Neutrophil (primary cell): ENCODE results near the gene LRRTM4.

ENCODE experiments used
- H3K27ac ChIP-seq: fragments of 200-600 bp; sonication (generic); 2 replicates; pipeline ENCODE4 v1.5.1; 2016; ENCODE audit warnings: mild to moderate bottlenecking, moderate library complexity
- H3K27me3 ChIP-seq: fragments of 200-600 bp; sonication (generic); 2 replicates; pipeline ENCODE4 v1.6.0; 2016; ENCODE audit warnings: mild to moderate bottlenecking
- H3K36me3 ChIP-seq: fragments of 200-600 bp; sonication (generic); 2 replicates; pipeline ENCODE4 v1.5.1; 2017
- H3K4me1 ChIP-seq, 2 experiments: fragments of 200-600 bp in 1 of 2; sonication (generic) in 1 of 2; 1 replicate in 1 of 2; 2 replicates in 1 of 2; pipeline versions ENCODE4 v1.5.1 to v1.6.1; 2013 to 2016; ENCODE audit warnings: low read depth in 1 of 2, low read length in 1 of 2, mild to moderate bottlenecking in 1 of 2, moderate library complexity in 1 of 2; ENCODE audit not compliant: control insufficient read depth in 1 of 2, insufficient read depth in 1 of 2
- H3K4me3 ChIP-seq, 2 experiments: fragments of 200-600 bp in 1 of 2; sonication (generic) in 1 of 2; 1 replicate in 1 of 2; 2 replicates in 1 of 2; pipeline ENCODE4 v1.5.1; 2013 to 2016; ENCODE audit warnings: low read depth in 1 of 2, low read length in 1 of 2, mild to moderate bottlenecking in 1 of 2, moderate library complexity in 1 of 2
- H3K9me3 ChIP-seq: fragments of 200-600 bp; sonication (generic); 2 replicates; pipeline ENCODE4 v1.5.1; 2016
- TF ChIP-seq, protein P1 (sequence below): fragments of 200-600 bp; sonication (generic); IDR thresholded peaks from 2 replicates; pipeline ENCODE4 v1.5.1; 2016; ENCODE audit warnings: antibody characterized with exemption

The LRRTM4 gene

DNA sequence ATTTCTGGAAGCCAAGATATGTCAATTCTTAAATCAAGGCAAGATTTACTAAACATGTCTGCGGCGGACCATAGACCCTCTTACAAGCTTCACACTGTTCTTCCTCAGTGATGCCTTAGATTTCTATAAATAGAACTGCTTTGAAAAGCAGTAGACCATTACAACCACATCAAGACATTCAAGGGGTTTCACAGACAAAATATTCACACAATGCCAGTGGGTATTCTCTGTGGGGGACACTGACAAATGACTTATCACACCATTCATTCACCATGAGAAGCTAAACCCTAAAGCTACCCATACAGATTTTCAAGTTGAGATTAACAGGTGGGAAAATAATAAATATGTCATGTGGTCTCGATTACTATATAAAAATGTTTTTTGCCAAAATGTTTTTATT, 15.9 kb upstream of the LRRTM4 start:
- H3K27ac ChIP-seq, result no peak overlapping the region
- H3K27me3 ChIP-seq, result no peaks in the 10 kb centered on the region
- H3K4me3 ChIP-seq, result no peak overlapping the region
- no peaks in the 10 kb centered on the region for H3K4me1 ChIP-seq
- TF ChIP-seq, protein P1, sequence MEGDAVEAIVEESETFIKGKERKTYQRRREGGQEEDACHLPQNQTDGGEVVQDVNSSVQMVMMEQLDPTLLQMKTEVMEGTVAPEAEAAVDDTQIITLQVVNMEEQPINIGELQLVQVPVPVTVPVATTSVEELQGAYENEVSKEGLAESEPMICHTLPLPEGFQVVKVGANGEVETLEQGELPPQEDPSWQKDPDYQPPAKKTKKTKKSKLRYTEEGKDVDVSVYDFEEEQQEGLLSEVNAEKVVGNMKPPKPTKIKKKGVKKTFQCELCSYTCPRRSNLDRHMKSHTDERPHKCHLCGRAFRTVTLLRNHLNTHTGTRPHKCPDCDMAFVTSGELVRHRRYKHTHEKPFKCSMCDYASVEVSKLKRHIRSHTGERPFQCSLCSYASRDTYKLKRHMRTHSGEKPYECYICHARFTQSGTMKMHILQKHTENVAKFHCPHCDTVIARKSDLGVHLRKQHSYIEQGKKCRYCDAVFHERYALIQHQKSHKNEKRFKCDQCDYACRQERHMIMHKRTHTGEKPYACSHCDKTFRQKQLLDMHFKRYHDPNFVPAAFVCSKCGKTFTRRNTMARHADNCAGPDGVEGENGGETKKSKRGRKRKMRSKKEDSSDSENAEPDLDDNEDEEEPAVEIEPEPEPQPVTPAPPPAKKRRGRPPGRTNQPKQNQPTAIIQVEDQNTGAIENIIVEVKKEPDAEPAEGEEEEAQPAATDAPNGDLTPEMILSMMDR, result no peak
- no peaks in the 10 kb centered on the region for H3K9me3 ChIP-seq
- H3K36me3 ChIP-seq, result no peaks in the 10 kb centered on the region

DNA sequence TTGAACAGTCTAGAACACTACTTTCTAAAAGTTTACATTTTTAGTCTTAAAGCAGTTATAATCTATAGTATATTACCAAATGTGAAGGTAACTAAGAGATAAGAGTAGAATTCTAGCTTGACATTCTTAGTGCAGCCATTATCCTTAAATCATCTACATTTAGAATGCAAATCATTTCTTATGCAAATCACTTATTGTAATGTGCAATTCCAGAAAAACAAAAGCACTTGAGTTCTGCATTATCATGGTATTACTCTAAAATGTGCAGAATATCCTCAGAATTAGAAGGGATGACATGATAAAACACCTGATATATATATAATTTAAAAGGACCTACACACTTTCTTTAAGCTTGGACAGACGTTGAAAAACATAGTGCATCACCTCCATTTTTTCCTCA, 712 bp upstream of the LRRTM4 start:
- no peaks in the 10 kb centered on the region for H3K36me3 ChIP-seq
- TF ChIP-seq, protein P1, result no peak
- no peaks in the 10 kb centered on the region for H3K27me3 ChIP-seq
- H3K27ac ChIP-seq, result no peak overlapping the region
- H3K9me3 ChIP-seq, result no peaks in the 10 kb centered on the region
- H3K4me3 ChIP-seq, result no peak overlapping the region
- no peaks in the 10 kb centered on the region for H3K4me1 ChIP-seq

DNA sequence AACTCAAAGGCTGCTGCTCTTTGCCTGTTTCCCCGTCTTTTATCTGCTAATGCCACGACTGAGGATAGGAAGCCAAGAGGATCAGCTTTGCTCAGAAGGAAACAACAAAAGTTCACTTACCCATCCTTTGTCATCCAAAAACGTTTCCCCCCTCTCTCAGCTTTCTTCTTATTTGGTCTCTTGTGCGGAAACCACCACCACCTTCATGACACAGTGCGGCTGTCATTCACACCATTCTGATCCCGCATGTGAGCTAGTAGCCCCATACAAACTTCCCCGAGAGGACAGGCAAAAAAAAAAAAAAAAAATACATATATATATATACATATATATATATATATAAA, 656 bp downstream of the LRRTM4 start:
- Histone ChIP-seq H3K36me3 (no peaks in the 10 kb centered on the region), H3K27ac (no peak overlapping the region), H3K4me3 (no peak overlapping the region), H3K27me3 (no peaks in the 10 kb centered on the region), H3K4me1 (no peaks in the 10 kb centered on the region), H3K9me3 (no peaks in the 10 kb centered on the region)
- TF ChIP-seq, protein P1, result no peak

DNA sequence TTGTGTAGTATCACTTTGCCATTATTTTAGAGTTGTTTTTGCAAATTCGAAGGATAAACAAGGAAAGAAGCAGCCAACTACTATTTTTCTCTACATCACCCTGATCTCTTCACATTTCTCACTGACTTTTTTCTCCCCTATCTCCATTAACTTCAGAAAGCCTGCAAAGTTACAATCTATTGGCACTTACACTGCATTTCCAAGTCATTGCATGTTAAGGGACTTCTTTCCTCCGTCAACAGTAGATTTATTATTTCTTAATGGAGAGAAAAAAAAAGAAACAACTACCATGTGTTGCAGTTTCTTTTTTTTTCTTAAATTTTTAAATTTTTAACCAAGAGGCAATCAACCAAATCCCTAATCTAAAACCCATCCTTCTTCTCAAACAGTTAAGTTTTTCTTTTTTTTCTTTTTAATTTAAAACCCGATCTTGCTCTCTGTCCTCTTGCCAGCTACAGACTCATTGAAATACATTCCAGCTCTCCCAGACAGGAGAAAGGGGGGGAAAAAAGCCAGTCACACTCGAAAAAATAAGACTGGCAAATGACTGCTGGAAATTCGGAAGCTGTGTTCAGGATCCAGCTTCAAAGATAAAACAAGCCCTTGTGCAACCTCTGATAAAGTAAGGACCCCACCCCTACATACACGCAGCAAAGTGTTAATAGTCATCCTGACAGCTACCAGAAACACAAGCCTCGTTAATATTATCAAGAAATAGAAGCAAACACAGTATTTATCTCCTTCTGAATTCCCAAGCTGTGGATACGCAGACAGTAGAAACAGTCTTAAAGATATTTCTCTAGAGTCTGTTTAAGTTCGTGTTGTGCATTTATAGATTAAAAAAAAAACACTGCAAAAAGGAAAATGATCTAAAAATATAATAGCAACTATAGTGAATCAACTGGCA, 1.3 kb downstream of the LRRTM4 start:
- TF ChIP-seq, protein P1, result no peak
- Histone ChIP-seq H3K27me3 (no peaks in the 10 kb centered on the region), H3K4me3 (no peak overlapping the region), H3K9me3 (no peaks in the 10 kb centered on the region), H3K36me3 (no peaks in the 10 kb centered on the region), H3K4me1 (no peaks in the 10 kb centered on the region), H3K27ac (no peak overlapping the region)

DNA sequence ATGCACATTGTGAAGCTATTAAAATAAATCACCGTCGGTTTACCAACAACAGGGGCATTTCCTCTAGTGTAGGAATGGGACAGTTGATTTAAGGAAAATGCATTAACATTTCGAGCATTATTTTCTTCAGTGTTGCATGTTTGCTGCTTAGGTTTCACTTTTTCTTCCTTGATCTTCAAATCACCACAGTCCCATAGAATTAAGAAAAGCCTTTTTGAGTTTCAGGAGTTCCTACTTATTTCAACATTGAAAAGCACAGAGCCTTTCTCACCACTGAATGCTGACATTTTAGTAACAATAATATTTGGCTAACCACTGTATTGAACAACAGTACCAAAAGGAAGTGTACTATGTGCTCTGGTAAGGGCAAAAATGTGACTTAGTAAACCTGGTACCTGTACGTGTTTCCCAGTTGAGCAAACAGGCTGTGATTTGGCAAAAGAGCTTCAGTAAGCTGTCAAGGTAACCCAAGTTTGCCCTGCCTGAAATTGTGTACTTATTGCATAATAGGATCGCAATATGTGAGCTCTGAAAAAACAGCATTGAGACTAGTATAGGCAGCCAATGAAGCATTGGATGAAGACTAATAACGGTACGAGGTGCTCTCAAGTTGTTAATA, 2.2 kb downstream of the LRRTM4 start:
- Histone ChIP-seq H3K4me1 (no peaks in the 10 kb centered on the region), H3K9me3 (no peaks in the 10 kb centered on the region), H3K36me3 (no peaks in the 10 kb centered on the region), H3K4me3 (no peak overlapping the region), H3K27me3 (no peaks in the 10 kb centered on the region), H3K27ac (no peak overlapping the region)
- TF ChIP-seq, protein P1, result no peak
